ENCODE measurements around the gene PMS2.
"Not testable (repeated sequence)": the region's sequence is repeated elsewhere in the genome, so short reads cannot be mapped to it uniquely, and the experiment has no call there.

DNA sequence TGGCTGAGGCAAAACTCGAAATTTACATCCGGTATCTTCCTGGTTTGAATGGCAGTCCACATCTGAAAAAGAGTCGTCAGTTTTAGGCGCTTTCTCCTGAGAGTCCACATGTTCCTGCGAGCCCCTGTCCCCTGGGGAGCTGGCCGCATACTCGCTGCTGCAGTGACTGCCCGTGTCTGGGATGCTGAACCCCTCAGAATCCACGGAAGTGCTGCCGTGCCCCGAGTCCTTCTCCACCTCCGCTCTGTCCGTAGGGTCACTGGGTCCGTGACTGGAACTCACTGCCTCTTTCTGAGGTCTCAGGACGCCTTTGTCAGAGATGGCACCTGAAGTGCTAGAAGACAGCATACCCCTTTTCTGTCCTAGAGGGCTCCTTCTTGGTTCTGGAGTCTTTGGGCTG lies 21.8 kb downstream of the PMS2 start:
- TF ChIP-seq HDAC6 (IDR thresholded peaks at IDR 0.05; ENCODE audit: low read depth, low read length); YY1 (IDR thresholded peaks at IDR 0.05; ENCODE audit: borderline replicate concordance in 1 of 3, control insufficient read depth in 1 of 3, extremely low read depth in 1 of 3, insufficient read depth in 3 of 3, insufficient read length in 1 of 3, insufficient replicate concordance in 2 of 3, low read depth in 1 of 3, low read length in 2 of 3); POLR2A (conservative IDR thresholded peaks at IDR 0.05): not testable (repeated sequence)
